Thoracic aorta (tissue), 2 donors: ENCODE measurements around the gene ZFY. TPM values are rescaled to one million over a fixed set of nuclear protein-coding genes. Genes with fewer than 3 reads are reported as not detected.
"Not testable (repeated sequence)": the region's sequence is repeated elsewhere in the genome, so short reads cannot be mapped to it uniquely, and the experiment has no call there.

Source experiments
- ATAC-seq: fragments of 150-250 bp; one replicate; pipeline ENCODE4 v1.8.0; 2017; ENCODE audit warnings: low read depth; ENCODE audit not compliant: insufficient number of reproducible peaks, low FRiP score
- DNase-seq: peaks from one replicate; pipeline ENCODE4 v3.0.0-alpha.2; 2020; ENCODE audit warnings: low spot score
- H3K27ac ChIP-seq, 2 donors: fragments of 200-600 bp; sonication (generic); 1 replicate in 1 of 2; 2 replicates in 1 of 2; pipeline ENCODE4 v1.5.1; 2016; ENCODE audit warnings: mild to moderate bottlenecking in 2 of 2, moderate library complexity in 2 of 2
- H3K27me3 ChIP-seq: fragments of 200-600 bp; sonication (generic); replicated peaks from 2 replicates; pipeline ENCODE4 v1.6.0; 2016; ENCODE audit warnings: mild to moderate bottlenecking; ENCODE audit not compliant: insufficient read depth
- H3K36me3 ChIP-seq: fragments of 200-600 bp; sonication (generic); one replicate; pipeline ENCODE4 v1.5.1; 2016
- H3K4me1 ChIP-seq, 2 donors: fragments of 200-600 bp; sonication (generic); 1 replicate in 1 of 2; 2 replicates in 1 of 2; pipeline versions ENCODE4 v1.5.1 to v1.6.0; 2016; ENCODE audit warnings: low read depth in 2 of 2, mild to moderate bottlenecking in 1 of 2; ENCODE audit not compliant: control insufficient read depth in 1 of 2
- H3K4me3 ChIP-seq: fragments of 200-600 bp; sonication (generic); 2 replicates; pipeline ENCODE4 v1.5.1; 2016; ENCODE audit warnings: mild to moderate bottlenecking
- H3K9me3 ChIP-seq: fragments of 200-600 bp; sonication (generic); 2 replicates; pipeline ENCODE4 v1.5.1; 2016
- total RNA-seq, 2 donors: library from RNA; depleted of rRNA; stranded (reverse); fragments of >200 nt; gene quantifications; one replicate each; pipeline versions ENCODE4 v1.1.0 to v1.2.3, GENCODE V29; 2016
- TF ChIP-seq, protein P1 (sequence below): fragments of 200-600 bp; sonication (generic); IDR thresholded peaks from one replicate; pipeline ENCODE4 v1.5.1; 2019; ENCODE audit warnings: antibody characterized with exemption

The ZFY gene
- total RNA-seq, 2 donors from 2014 or later = 13.1 to 14.0 TPM

GRCh38 chrY:2969561-2969960 is 34.4 kb downstream of the ZFY start:
- H3K27me3 ChIP-seq = no peaks in the 10 kb centered on the region

DNA sequence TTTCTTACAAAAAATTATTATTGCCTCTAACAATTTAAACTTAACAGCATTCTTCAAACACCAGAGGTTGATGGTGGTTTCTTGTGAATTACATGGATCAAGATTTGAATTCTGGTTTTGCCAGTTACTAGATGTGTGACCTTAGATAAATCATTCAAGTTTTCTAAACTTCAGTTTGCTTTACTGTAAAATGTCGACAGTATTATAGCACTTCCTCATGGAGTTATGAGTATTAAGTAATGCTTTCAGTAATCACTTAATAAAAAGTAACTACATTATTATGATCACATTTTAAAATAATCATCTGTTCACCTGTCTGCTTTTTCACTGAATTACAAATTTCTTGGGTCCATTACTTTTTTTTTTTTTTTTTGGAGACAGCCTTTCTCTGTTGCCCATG is 37.5 kb downstream of the ZFY start:
- Histone ChIP-seq H3K27me3 (no peaks in the 10 kb centered on the region), H3K4me1 (no peaks in the 10 kb centered on the region), H3K4me3 (no peak overlapping the region), H3K36me3 (no peaks in the 10 kb centered on the region), H3K27ac (no peak overlapping the region), H3K9me3 (no peaks in the 10 kb centered on the region)
- ATAC-seq = no peak
- no peak for DNase-seq
- TF ChIP-seq, protein P1, sequence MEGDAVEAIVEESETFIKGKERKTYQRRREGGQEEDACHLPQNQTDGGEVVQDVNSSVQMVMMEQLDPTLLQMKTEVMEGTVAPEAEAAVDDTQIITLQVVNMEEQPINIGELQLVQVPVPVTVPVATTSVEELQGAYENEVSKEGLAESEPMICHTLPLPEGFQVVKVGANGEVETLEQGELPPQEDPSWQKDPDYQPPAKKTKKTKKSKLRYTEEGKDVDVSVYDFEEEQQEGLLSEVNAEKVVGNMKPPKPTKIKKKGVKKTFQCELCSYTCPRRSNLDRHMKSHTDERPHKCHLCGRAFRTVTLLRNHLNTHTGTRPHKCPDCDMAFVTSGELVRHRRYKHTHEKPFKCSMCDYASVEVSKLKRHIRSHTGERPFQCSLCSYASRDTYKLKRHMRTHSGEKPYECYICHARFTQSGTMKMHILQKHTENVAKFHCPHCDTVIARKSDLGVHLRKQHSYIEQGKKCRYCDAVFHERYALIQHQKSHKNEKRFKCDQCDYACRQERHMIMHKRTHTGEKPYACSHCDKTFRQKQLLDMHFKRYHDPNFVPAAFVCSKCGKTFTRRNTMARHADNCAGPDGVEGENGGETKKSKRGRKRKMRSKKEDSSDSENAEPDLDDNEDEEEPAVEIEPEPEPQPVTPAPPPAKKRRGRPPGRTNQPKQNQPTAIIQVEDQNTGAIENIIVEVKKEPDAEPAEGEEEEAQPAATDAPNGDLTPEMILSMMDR = no peak

More at GRCh38 chrY:2969561-2969960, 34.4 kb downstream of the ZFY start:
- H3K36me3 ChIP-seq = no peaks in the 10 kb centered on the region
- no peaks in the 10 kb centered on the region for H3K9me3 ChIP-seq
- no peak overlapping the region for H3K27ac ChIP-seq
- TF ChIP-seq, protein P1 = no peak
- H3K4me1 ChIP-seq = peaks cover 0 to 5% of the 10 kb centered on the region in 2 donors
- no peak overlapping the region for H3K4me3 ChIP-seq
- no peak for DNase-seq
- no peak for ATAC-seq

DNA sequence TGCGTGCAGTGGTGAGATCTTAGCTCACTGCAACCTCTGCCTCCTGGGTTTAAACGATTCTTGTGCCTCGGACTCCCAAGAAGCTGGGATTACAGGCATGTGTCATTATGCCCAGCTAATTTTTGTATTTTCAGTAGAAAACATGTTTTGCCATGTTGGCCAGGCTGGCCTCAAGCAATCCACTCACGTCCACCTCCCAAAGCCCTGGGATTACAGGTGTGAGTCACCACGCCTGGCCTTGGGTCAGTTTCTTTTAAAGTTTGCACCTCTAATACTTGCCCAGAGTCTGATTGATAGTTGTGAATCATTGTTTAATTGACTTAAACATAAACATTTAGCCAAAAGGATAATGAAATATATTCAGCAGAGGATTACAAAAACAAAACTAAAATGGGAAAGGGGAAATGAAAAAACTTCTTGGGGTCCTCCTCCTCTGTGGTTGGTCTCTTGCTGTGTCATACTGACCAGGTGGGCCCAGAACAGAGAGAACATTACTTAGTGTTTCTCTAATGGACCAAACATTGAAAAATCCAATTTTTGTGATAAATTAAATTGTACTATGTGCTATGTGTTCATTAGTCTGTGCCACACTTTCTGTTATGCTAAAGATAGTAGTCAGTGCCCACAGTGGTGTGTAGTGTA is 38.0 kb downstream of the ZFY start:
- no peak overlapping the region for H3K27ac ChIP-seq
- TF ChIP-seq, protein P1 = no peak

DNA sequence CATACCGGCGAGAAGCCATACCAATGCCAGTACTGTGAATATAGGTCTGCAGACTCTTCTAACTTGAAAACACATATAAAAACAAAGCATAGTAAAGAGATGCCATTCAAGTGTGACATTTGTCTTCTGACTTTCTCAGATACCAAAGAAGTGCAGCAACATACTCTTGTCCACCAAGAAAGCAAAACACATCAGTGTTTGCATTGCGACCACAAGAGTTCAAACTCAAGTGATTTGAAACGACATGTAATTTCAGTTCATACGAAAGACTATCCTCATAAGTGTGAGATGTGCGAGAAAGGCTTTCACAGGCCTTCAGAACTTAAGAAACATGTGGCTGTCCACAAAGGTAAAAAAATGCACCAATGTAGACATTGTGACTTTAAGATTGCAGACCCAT is 44.1 kb downstream of the ZFY start:
- TF ChIP-seq, protein P1 = no peak
- Histone ChIP-seq H3K9me3 (no peaks in the 10 kb centered on the region), H3K4me3 (no peak overlapping the region), H3K36me3 (peaks cover 4% of the 10 kb centered on the region), H3K27me3 (no peaks in the 10 kb centered on the region), H3K27ac (no peak overlapping the region), H3K4me1 (no peaks in the 10 kb centered on the region)
- ATAC-seq (no peak), DNase-seq (no peak)

More for the DNA sequence above, 38.0 kb downstream of the ZFY start:
- ATAC-seq (no peak), DNase-seq (no peak)
- Histone ChIP-seq H3K27me3 (no peaks in the 10 kb centered on the region), H3K9me3 (no peaks in the 10 kb centered on the region), H3K4me1 (no peaks in the 10 kb centered on the region), H3K4me3 (no peak overlapping the region), H3K36me3 (no peaks in the 10 kb centered on the region)

GRCh38 chrY:2984491-2984890 is 49.3 kb downstream of the ZFY start:
- H3K27ac ChIP-seq = no peak overlapping the region
- ATAC-seq (no peak), DNase-seq (no peak)
- H3K9me3 ChIP-seq = no peaks in the 10 kb centered on the region
- H3K27me3 ChIP-seq = no peaks in the 10 kb centered on the region
- TF ChIP-seq, protein P1 = no peak
- H3K4me1 ChIP-seq = no peaks in the 10 kb centered on the region
- H3K4me3 ChIP-seq = no peak overlapping the region
- peaks cover 2% of the 10 kb centered on the region for H3K36me3 ChIP-seq

GRCh38 chrY:2987178-2987577 is 52.0 kb downstream of the ZFY start:
- H3K36me3 ChIP-seq, H3K27ac ChIP-seq, DNase-seq, H3K4me1 ChIP-seq, ATAC-seq, H3K9me3 ChIP-seq, H3K4me3 ChIP-seq, H3K27me3 ChIP-seq: not testable (repeated sequence)

DNA sequence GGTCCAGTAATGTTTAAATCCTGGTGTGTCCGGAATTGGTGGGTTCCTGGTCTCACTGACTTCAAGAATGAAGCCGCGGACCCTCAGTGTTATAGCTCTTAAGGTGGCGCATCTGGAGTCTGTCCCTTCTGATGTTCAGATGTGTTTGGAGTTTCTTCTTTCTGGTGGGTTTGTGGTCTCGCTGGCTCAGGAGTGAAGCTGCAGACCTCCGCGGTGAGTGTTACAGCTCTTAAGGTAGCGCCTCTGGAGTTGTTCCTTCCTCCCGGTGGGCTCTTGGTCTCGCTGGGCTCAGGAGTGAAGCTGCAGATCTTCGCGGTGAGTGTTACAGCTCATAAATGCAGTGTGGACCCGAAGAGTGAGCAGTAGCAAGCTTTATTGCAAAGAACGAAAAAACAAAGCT is 62.2 kb downstream of the ZFY start:
- H3K4me3 ChIP-seq, DNase-seq, H3K27ac ChIP-seq, H3K36me3 ChIP-seq, H3K27me3 ChIP-seq, ATAC-seq, H3K4me1 ChIP-seq, H3K9me3 ChIP-seq: not testable (repeated sequence)
